Stomach (tissue), 4 donors: ENCODE measurements around the gene PRDM9.

ENCODE experiments used
- POLR2A ChIP-seq, 4 donors: fragments of 450-650 bp; IDR thresholded peaks; one replicate each; pipeline ENCODE4 v1.6.1; 2016; ENCODE audit warnings: antibody characterized with exemption in 4 of 4, control low read depth in 2 of 4, mild to moderate bottlenecking in 1 of 4, moderate library complexity in 1 of 4
- POLR2AphosphoS5 ChIP-seq, 3 donors: sonication (generic); formaldehyde crosslinking; IDR thresholded peaks; one replicate each; pipeline ENCODE4 v1.6.1; 2016; ENCODE audit warnings: antibody characterized with exemption in 3 of 3
- TF ChIP-seq, protein P1 (sequence below), 7 experiments: fragments of 450-650 bp in 4 of 7; fragments of 200-600 bp in 3 of 7; sonication (generic) in 3 of 7; IDR thresholded peaks; one replicate each; pipeline ENCODE4 v1.5.1; 2016 to 2019; ENCODE audit warnings: antibody characterized with exemption in 7 of 7, control low read depth in 2 of 7, mild to moderate bottlenecking in 1 of 7

DNA sequence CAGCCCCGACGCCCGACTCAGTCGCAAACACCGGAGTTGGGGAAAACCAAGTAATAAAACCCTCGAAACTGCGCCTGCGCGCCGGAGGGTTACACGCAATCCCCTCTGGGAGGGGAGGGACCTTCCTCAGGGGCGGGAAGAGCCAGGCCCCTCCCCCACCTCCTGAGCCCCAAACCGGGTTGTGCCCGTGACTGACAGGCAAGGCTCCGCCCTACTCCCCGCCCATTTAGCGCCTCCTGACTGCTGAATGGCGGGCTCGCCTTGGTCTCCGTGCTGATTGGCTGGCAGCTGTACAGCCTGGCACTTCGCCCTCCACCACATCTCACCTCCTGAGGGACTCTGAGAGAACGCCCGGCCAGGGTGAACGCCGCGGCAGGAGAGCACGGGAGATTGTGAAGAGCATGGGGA is at the start of gene PRDM9:
- TF ChIP-seq, protein P1, sequence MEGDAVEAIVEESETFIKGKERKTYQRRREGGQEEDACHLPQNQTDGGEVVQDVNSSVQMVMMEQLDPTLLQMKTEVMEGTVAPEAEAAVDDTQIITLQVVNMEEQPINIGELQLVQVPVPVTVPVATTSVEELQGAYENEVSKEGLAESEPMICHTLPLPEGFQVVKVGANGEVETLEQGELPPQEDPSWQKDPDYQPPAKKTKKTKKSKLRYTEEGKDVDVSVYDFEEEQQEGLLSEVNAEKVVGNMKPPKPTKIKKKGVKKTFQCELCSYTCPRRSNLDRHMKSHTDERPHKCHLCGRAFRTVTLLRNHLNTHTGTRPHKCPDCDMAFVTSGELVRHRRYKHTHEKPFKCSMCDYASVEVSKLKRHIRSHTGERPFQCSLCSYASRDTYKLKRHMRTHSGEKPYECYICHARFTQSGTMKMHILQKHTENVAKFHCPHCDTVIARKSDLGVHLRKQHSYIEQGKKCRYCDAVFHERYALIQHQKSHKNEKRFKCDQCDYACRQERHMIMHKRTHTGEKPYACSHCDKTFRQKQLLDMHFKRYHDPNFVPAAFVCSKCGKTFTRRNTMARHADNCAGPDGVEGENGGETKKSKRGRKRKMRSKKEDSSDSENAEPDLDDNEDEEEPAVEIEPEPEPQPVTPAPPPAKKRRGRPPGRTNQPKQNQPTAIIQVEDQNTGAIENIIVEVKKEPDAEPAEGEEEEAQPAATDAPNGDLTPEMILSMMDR (IDR thresholded peaks at IDR 0.05): no peak
- TF ChIP-seq POLR2A (IDR thresholded peaks at IDR 0.05) (no peak), POLR2AphosphoS5 (IDR thresholded peaks at IDR 0.05) (no peak)
